GM18867 (cell line): ENCODE measurements around the gene PRKG1.

Experiments used
- ATAC-seq: cut with Tn5 transposase; IDR thresholded peaks from one replicate; pipeline ENCODE4 v1.9.1; 2021; ENCODE audit warnings: mild to moderate bottlenecking, moderate library complexity; ENCODE audit not compliant: unreplicated experiment

PRKG1 gene

GRCh38 chr10:51772387-51772786, 698.1 kb downstream of the PRKG1 start:
- no peak for ATAC-seq

GRCh38 chr10:51773681-51774080, 699.4 kb downstream of the PRKG1 start:
- ATAC-seq: no peak

GRCh38 chr10:51783941-51784340, 709.7 kb downstream of the PRKG1 start:
- no peak for ATAC-seq

- ATAC-seq: no peak
Measured at GRCh38 chr10:51786016-51786683, 711.9 kb downstream of the PRKG1 start.

GRCh38 chr10:51786684-51787035, 712.4 kb downstream of the PRKG1 start:
- ATAC-seq: no peak

- ATAC-seq: no peak
Measured at GRCh38 chr10:51788273-51788672, 714.0 kb downstream of the PRKG1 start.

- no peak for ATAC-seq
Measured at GRCh38 chr10:51789118-51789517, 714.8 kb downstream of the PRKG1 start.

GRCh38 chr10:51789903-51790302, 715.6 kb downstream of the PRKG1 start:
- no peak for ATAC-seq

GRCh38 chr10:51792678-51793077, 718.4 kb downstream of the PRKG1 start:
- ATAC-seq: no peak

- ATAC-seq: no peak
Measured at GRCh38 chr10:51800121-51800520, 725.8 kb downstream of the PRKG1 start.

GRCh38 chr10:51800725-51801424, 726.6 kb downstream of the PRKG1 start:
- no peak for ATAC-seq

GRCh38 chr10:51802030-51802429, 727.7 kb downstream of the PRKG1 start:
- no peak for ATAC-seq

- no peak for ATAC-seq
Measured at GRCh38 chr10:51804866-51805265, 730.6 kb downstream of the PRKG1 start.

- ATAC-seq: no peak
Measured at GRCh38 chr10:51806079-51806835, 732.0 kb downstream of the PRKG1 start.

- no peak for ATAC-seq
Measured at GRCh38 chr10:51808187-51808586, 733.9 kb downstream of the PRKG1 start.

GRCh38 chr10:51815723-51816122, 741.4 kb downstream of the PRKG1 start:
- no peak for ATAC-seq

- no peak for ATAC-seq
Measured at GRCh38 chr10:51821045-51821444, 746.8 kb downstream of the PRKG1 start.

- no peak for ATAC-seq
Measured at GRCh38 chr10:51821745-51822144, 747.5 kb downstream of the PRKG1 start.

GRCh38 chr10:51832652-51833383, 758.5 kb downstream of the PRKG1 start:
- ATAC-seq: peak; percentile 83

GRCh38 chr10:51834548-51834947, 760.3 kb downstream of the PRKG1 start:
- ATAC-seq: no peak

- no peak for ATAC-seq
Measured at GRCh38 chr10:51838471-51838870, 764.2 kb downstream of the PRKG1 start.
